Neural cell (in vitro differentiated cells): ENCODE data around the gene EHD1.

Experiments
- EP300 ChIP-seq: fragments of 450-650 bp; conservative IDR thresholded peaks from 2 replicates; pipeline ENCODE4 v1.6.1; 2014; ENCODE audit warnings: antibody characterized with exemption, mild to moderate bottlenecking, moderate library complexity; ENCODE audit not compliant: poor library complexity, severe bottlenecking
- EZH2 ChIP-seq: fragments of 200-600, 300-800 bp; shearing (Covaris generic), sonication (generic); IDR thresholded peaks from 2 replicates; pipeline ENCODE4 v1.6.1; 2014; ENCODE audit warnings: antibody characterized with exemption, low read length, borderline replicate concordance, mild to moderate bottlenecking; ENCODE audit not compliant: insufficient read depth, poor library complexity, severe bottlenecking
- MXI1 ChIP-seq: fragments of 450-650 bp; conservative IDR thresholded peaks from 2 replicates; pipeline ENCODE4 v1.6.1; 2014; ENCODE audit warnings: antibody characterized with exemption, mild to moderate bottlenecking; ENCODE audit not compliant: poor library complexity, severe bottlenecking
- POLR2AphosphoS5 ChIP-seq: IDR thresholded peaks from 2 replicates; pipeline ENCODE4 v1.6.1; 2012
- RAD21 ChIP-seq: fragments of 450-650 bp; conservative IDR thresholded peaks from 2 replicates; pipeline ENCODE4 v1.6.1; 2014; ENCODE audit warnings: antibody characterized with exemption, mild to moderate bottlenecking, moderate library complexity
- SMC3 ChIP-seq: fragments of 450-650 bp; conservative IDR thresholded peaks from 2 replicates; pipeline ENCODE4 v1.6.1; 2014; ENCODE audit warnings: antibody characterized with exemption, mild to moderate bottlenecking, moderate library complexity; ENCODE audit not compliant: poor library complexity
- TAF1 ChIP-seq: IDR thresholded peaks from 2 replicates; pipeline ENCODE4 v1.6.1; 2012; ENCODE audit warnings: low read depth
- TF ChIP-seq, protein P1 (sequence below): fragments of 450-650 bp; IDR thresholded peaks from 2 replicates; pipeline ENCODE4 v1.5.1; 2014; ENCODE audit warnings: antibody characterized with exemption, mild to moderate bottlenecking, moderate library complexity; ENCODE audit not compliant: poor library complexity, severe bottlenecking
- TF ChIP-seq, protein P2 (sequence below): IDR thresholded peaks from 2 replicates; pipeline ENCODE4 v1.6.1; 2012; ENCODE audit warnings: borderline replicate concordance

DNA sequence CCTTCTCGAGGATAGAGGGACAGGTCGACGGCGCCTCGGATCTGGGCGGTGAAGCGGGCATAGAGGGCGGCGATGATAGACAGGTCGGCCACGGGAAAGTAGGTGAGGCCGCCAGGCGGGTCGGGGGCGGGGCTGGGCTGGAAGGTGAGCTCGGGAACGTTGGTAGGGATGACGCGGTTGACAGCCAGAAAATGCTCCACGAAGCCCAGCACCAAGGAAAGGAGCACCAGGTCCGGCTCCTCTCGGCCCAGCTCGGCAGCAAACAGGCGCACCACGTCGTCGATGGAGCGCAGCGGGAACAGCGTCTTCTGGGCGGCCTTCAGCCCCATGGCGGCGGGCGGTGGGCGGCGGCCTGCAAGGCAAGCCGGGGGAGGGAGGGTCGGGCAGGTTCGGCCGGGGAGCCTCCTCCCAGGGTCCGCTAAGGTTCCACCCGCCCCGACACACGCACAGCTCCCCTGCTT lies 68.6 kb downstream of the EHD1 start:
- TF ChIP-seq, protein P1, sequence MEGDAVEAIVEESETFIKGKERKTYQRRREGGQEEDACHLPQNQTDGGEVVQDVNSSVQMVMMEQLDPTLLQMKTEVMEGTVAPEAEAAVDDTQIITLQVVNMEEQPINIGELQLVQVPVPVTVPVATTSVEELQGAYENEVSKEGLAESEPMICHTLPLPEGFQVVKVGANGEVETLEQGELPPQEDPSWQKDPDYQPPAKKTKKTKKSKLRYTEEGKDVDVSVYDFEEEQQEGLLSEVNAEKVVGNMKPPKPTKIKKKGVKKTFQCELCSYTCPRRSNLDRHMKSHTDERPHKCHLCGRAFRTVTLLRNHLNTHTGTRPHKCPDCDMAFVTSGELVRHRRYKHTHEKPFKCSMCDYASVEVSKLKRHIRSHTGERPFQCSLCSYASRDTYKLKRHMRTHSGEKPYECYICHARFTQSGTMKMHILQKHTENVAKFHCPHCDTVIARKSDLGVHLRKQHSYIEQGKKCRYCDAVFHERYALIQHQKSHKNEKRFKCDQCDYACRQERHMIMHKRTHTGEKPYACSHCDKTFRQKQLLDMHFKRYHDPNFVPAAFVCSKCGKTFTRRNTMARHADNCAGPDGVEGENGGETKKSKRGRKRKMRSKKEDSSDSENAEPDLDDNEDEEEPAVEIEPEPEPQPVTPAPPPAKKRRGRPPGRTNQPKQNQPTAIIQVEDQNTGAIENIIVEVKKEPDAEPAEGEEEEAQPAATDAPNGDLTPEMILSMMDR, result no peak
- TF ChIP-seq EZH2 (no peak), POLR2AphosphoS5 (no peak), EP300 (no peak), RAD21 (peak; percentile 10), TAF1 (no peak), SMC3 (no peak), MXI1 (no peak)
- TF ChIP-seq, protein P2, sequence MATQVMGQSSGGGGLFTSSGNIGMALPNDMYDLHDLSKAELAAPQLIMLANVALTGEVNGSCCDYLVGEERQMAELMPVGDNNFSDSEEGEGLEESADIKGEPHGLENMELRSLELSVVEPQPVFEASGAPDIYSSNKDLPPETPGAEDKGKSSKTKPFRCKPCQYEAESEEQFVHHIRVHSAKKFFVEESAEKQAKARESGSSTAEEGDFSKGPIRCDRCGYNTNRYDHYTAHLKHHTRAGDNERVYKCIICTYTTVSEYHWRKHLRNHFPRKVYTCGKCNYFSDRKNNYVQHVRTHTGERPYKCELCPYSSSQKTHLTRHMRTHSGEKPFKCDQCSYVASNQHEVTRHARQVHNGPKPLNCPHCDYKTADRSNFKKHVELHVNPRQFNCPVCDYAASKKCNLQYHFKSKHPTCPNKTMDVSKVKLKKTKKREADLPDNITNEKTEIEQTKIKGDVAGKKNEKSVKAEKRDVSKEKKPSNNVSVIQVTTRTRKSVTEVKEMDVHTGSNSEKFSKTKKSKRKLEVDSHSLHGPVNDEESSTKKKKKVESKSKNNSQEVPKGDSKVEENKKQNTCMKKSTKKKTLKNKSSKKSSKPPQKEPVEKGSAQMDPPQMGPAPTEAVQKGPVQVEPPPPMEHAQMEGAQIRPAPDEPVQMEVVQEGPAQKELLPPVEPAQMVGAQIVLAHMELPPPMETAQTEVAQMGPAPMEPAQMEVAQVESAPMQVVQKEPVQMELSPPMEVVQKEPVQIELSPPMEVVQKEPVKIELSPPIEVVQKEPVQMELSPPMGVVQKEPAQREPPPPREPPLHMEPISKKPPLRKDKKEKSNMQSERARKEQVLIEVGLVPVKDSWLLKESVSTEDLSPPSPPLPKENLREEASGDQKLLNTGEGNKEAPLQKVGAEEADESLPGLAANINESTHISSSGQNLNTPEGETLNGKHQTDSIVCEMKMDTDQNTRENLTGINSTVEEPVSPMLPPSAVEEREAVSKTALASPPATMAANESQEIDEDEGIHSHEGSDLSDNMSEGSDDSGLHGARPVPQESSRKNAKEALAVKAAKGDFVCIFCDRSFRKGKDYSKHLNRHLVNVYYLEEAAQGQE, result no peak
